ENCODE results near the gene FBLN1. TPM values are rescaled to one million over a fixed set of nuclear protein-coding genes. Genes with fewer than 3 reads are reported as not detected.

FBLN1 gene
- total and polyA plus RNA-seq, 2 of the 8 experiments (the other 6 are each of a cell fraction or from before 2014, with no cell fraction given), result 159 to 168 TPM

- TF ChIP-seq CHD7 (IDR thresholded peaks at IDR 0.05; ENCODE audit: insufficient replicate concordance, low read length), result no peak
- no peak for TF ChIP-seq RAD21 (IDR thresholded peaks at IDR 0.05 in 1 of 2, conservative IDR thresholded peaks at IDR 0.05 in 1 of 2; ENCODE audit: low read depth in 2 of 2, low read length in 2 of 2)
- no peak for TF ChIP-seq SP2 (IDR thresholded peaks at IDR 0.05; ENCODE audit: low read length)
- no peak for TF ChIP-seq ASH2L (IDR thresholded peaks at IDR 0.05; ENCODE audit: low read length)
- TF ChIP-seq SRF (IDR thresholded peaks at IDR 0.05; ENCODE audit: low read depth, low read length), result no peak
- TF ChIP-seq SIN3A (conservative IDR thresholded peaks at IDR 0.05 in 1 of 2, IDR thresholded peaks at IDR 0.05 in 1 of 2; ENCODE audit: low read depth in 1 of 2, low read length in 2 of 2), result no peak
- TF ChIP-seq GABPA (IDR thresholded peaks at IDR 0.05; ENCODE audit: borderline replicate concordance, insufficient read depth, low read length), result no peak
- no peak for TF ChIP-seq JUND (IDR thresholded peaks at IDR 0.05; ENCODE audit: low read length)
- TF ChIP-seq KDM1A (IDR thresholded peaks at IDR 0.05; ENCODE audit: borderline replicate concordance, low read length), result no peak
Observed at GRCh38 chr22:45547016-45547345, 44.3 kb downstream of the FBLN1 start (continued).

Data from H1 (cell line).